Endothelial cell of umbilical vein (primary cell): ENCODE measurements around the gene DDX24.

Source experiments
- EZH2 ChIP-seq: IDR thresholded peaks from 2 replicates; pipeline ENCODE4 v1.6.1; 2012; ENCODE audit warnings: borderline replicate concordance, low read depth, mild to moderate bottlenecking, moderate library complexity, low read length, inconsistent platforms; ENCODE audit not compliant: severe bottlenecking
- FOS ChIP-seq: IDR thresholded peaks from 2 replicates; pipeline ENCODE4 v1.6.1; 2011; ENCODE audit warnings: mild to moderate bottlenecking, low read length, moderate library complexity, borderline replicate concordance; ENCODE audit not compliant: insufficient read depth
- GATA2 ChIP-seq: IDR thresholded peaks from 2 replicates; pipeline ENCODE4 v1.7.0; 2011; ENCODE audit warnings: low read depth, mild to moderate bottlenecking, moderate library complexity, mixed read lengths, low read length; ENCODE audit not compliant: insufficient read length, insufficient read depth
- JUN ChIP-seq: IDR thresholded peaks from 2 replicates; pipeline ENCODE4 v1.6.1; 2011; ENCODE audit warnings: borderline replicate concordance, low read depth; ENCODE audit not compliant: insufficient read length, insufficient read depth
- MYC ChIP-seq: IDR thresholded peaks from one replicate; pipeline ENCODE4 v1.6.1; 2011; ENCODE audit warnings: mild to moderate bottlenecking, low read depth, low read length
- POLR2A ChIP-seq: IDR thresholded peaks from 2 replicates; pipeline ENCODE4 v1.6.1; 2012; ENCODE audit warnings: low read depth, mild to moderate bottlenecking, control low read depth, low read length
- POLR2AphosphoS5 ChIP-seq: IDR thresholded peaks from 2 replicates; pipeline ENCODE4 v1.6.1; 2012; ENCODE audit warnings: low read depth, mild to moderate bottlenecking, control low read depth, low read length, moderate library complexity; ENCODE audit not compliant: insufficient read depth
- TF ChIP-seq, protein P1 (sequence below), 2 donors: IDR thresholded peaks; 1 replicate in 1 of 2; 2 replicates in 1 of 2; pipeline ENCODE4 v1.5.1; 2011; ENCODE audit warnings: low read length in 2 of 2, mild to moderate bottlenecking in 2 of 2, moderate library complexity in 2 of 2, control low read depth in 1 of 2, inconsistent platforms in 1 of 2, low read depth in 1 of 2; ENCODE audit not compliant: insufficient read depth in 1 of 2; ENCODE audit errors: extremely low read depth in 1 of 2
- TF ChIP-seq, protein P2 (sequence below): IDR thresholded peaks from 2 replicates; pipeline ENCODE4 v1.6.1; 2011; ENCODE audit not compliant: insufficient read depth, insufficient read length

DNA sequence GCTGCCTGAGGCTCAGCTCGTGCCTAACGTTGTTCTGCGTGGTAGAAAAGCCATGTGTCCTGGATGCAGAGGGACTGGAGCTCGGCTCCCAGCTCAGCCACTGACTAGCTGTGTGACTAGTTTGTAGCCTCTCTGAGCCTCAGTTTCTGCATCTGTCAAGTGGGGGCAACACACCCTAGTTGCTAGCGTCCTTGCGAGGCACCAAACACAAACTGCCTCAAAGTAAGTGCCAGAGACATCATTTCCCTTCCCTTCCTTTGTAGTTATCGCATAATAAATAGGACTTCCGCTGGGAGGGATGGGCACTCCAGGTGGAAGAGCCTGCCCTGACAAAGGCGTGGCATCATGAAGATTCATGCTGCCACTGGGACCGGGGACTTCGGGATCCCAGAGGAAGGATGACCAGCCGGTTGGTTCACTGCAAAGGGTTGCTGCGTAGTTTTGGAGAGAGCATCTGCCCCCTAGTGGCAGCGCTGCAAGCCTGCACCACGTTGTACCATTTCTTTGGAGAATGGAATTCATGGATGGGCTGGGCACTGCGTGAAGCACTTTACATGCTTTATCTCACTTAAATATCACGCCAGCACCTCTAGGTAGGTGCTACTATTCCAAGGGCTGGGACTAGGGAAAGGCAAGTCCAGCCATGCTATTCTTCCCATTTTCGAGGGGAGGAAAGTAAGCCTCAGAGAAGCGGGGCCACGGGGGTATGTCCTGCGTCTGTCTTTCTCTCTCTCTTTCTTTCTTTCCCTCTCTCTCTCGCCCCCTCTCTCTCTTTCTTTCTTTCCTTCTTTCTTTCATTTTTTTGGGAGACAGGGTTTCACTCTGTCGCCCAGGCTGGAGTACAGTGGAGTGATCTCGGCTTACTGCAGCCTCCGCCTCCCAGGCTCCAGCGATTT is 79.3 kb downstream of the DDX24 start:
- TF ChIP-seq, protein P1, sequence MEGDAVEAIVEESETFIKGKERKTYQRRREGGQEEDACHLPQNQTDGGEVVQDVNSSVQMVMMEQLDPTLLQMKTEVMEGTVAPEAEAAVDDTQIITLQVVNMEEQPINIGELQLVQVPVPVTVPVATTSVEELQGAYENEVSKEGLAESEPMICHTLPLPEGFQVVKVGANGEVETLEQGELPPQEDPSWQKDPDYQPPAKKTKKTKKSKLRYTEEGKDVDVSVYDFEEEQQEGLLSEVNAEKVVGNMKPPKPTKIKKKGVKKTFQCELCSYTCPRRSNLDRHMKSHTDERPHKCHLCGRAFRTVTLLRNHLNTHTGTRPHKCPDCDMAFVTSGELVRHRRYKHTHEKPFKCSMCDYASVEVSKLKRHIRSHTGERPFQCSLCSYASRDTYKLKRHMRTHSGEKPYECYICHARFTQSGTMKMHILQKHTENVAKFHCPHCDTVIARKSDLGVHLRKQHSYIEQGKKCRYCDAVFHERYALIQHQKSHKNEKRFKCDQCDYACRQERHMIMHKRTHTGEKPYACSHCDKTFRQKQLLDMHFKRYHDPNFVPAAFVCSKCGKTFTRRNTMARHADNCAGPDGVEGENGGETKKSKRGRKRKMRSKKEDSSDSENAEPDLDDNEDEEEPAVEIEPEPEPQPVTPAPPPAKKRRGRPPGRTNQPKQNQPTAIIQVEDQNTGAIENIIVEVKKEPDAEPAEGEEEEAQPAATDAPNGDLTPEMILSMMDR (IDR thresholded peaks at IDR 0.05; ENCODE audit: extremely low read depth in 1 of 2, insufficient read depth in 1 of 2, low read depth in 1 of 2, low read length in 2 of 2): peak; percentile 93 to 96
- no peak for TF ChIP-seq POLR2A
- TF ChIP-seq EZH2: no peak
- TF ChIP-seq MYC: no peak
- no peak for TF ChIP-seq FOS
- TF ChIP-seq POLR2AphosphoS5: no peak
- no peak for TF ChIP-seq JUN
- TF ChIP-seq, protein P2, sequence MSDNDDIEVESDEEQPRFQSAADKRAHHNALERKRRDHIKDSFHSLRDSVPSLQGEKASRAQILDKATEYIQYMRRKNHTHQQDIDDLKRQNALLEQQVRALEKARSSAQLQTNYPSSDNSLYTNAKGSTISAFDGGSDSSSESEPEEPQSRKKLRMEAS: no peak
- TF ChIP-seq GATA2: no peak
